Thoracic aorta endothelial cell (primary cell): ENCODE data around the gene RIT2. TPM values are rescaled to one million over a fixed set of nuclear protein-coding genes. Genes with fewer than 3 reads are reported as not detected.

Experiments used
- total RNA-seq: library from RNA; depleted of rRNA; stranded (reverse); fragments of >200 nt; gene quantifications from 2 replicates; pipeline ENCODE4 v1.2.3, GENCODE V29; 2012

RIT2 gene
- not detected in 2 replicates for total RNA-seq

GRCh38 chr18:43115076-43115921 is at the start of gene RIT2:
Gene RIT2, minus strand, starts transcription at chr18:43115685.

Other genes with a start within 250 kb of the RIT2 start
- not detected in 2 replicates for gene SYT4, start 161.8 kb upstream of the RIT2 start, total RNA-seq